Measurements from ENCODE around the gene CNIH1. TPM values are rescaled to one million over a fixed set of nuclear protein-coding genes. Genes with fewer than 3 reads are reported as not detected.
"Not testable (repeated sequence)": the region's sequence is repeated elsewhere in the genome, so short reads cannot be mapped to it uniquely, and the experiment has no call there.

Gene CNIH1
- total RNA-seq, 2 experiments from 2014 or later: 55.9 TPM

DNA sequence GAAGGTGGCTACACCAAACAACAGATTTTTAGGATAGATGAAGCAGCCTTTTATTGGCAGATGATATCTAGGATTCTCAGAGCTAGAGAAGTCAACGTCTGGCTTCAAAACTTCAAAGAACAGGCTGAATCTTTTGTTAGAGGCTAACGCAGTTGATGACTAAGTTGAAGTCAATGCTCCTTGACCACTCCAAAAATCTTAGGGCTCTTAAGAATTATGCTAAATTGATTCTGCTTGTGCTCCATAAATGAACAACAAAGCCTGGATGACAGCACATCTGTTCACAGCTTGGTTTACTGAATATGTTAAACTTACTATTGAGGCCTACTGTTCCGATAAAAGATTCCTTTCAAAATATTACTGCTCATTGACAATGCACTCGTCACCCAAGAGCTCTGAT is 57.3 kb downstream of the CNIH1 start:
- no peak overlapping the region for H3K4me3 ChIP-seq (ENCODE audit: low read length)
- ChIA-PET POLR2A (no interaction called here), CTCF (no interaction called here)
- H3K9me3 ChIP-seq (ENCODE audit: control insufficient read depth in 1 of 2, insufficient read depth in 1 of 2, low read length in 2 of 2): no peaks in the 10 kb centered on the region
- Mint-ChIP-seq H3K4me3 (no peak overlapping the region), H3K27me3 (peaks cover 32% of the 10 kb centered on the region), H3K36me3 (ENCODE audit: low read depth) (no peaks in the 10 kb centered on the region), H3K9me3 (no peaks in the 10 kb centered on the region), H3K4me1 (ENCODE audit: low read depth) (no peaks in the 10 kb centered on the region), H3K27ac (no peak overlapping the region)
- TF ChIP-seq, protein P1, sequence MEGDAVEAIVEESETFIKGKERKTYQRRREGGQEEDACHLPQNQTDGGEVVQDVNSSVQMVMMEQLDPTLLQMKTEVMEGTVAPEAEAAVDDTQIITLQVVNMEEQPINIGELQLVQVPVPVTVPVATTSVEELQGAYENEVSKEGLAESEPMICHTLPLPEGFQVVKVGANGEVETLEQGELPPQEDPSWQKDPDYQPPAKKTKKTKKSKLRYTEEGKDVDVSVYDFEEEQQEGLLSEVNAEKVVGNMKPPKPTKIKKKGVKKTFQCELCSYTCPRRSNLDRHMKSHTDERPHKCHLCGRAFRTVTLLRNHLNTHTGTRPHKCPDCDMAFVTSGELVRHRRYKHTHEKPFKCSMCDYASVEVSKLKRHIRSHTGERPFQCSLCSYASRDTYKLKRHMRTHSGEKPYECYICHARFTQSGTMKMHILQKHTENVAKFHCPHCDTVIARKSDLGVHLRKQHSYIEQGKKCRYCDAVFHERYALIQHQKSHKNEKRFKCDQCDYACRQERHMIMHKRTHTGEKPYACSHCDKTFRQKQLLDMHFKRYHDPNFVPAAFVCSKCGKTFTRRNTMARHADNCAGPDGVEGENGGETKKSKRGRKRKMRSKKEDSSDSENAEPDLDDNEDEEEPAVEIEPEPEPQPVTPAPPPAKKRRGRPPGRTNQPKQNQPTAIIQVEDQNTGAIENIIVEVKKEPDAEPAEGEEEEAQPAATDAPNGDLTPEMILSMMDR (IDR thresholded peaks at IDR 0.05): no peak
- intact Hi-C loops (cut with DNase I, micrococcal nuclease): no loop called here
- peaks cover 0 to 10% of the 10 kb centered on the region in 2 experiments for H3K27me3 ChIP-seq (ENCODE audit: control insufficient read depth in 1 of 2, insufficient read depth in 2 of 2, low read length in 2 of 2)
- no peaks in the 10 kb centered on the region for H3K4me1 ChIP-seq (ENCODE audit: insufficient read depth, low read length)
- no peak overlapping the region for H3K27ac ChIP-seq (ENCODE audit: low read depth in 1 of 2, low read length in 2 of 2)
- no peak for DNase-seq
- ATAC-seq (ENCODE audit: poor library complexity): no peak
- H3K36me3 ChIP-seq (ENCODE audit: insufficient read depth, low read length): no peaks in the 10 kb centered on the region

DNA sequence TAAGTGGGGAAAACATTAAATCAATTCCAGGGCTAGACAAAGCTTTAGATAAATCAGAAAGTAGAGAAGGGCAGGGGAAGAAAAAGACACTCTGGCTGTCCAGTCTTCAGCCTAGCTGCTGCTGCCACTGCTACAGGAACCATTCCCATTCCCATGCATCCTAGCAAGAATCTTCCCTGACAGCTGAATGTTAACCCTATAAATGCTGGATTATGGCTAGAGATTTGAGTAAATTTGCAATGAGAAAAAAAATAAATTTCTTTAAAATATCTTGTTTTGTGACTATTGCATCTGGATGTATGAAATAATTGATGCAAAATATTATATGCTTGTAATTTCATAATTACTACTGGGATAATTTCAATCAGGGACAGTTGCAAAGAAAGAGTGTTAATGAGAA is 59.4 kb downstream of the CNIH1 start:
- intact Hi-C loops (cut with DNase I, micrococcal nuclease): no loop called here
- POLR2A ChIA-PET: no interaction called here
- DNase-seq: no peak
- no peak overlapping the region for H3K4me3 Mint-ChIP-seq
- no peaks in the 10 kb centered on the region for H3K36me3 ChIP-seq (ENCODE audit: insufficient read depth, low read length)
- H3K4me3 ChIP-seq (ENCODE audit: low read length): no peak overlapping the region
- TF ChIP-seq, protein P1 (IDR thresholded peaks at IDR 0.05): no peak
- H3K27me3 Mint-ChIP-seq: peaks cover 24% of the 10 kb centered on the region
- peaks cover 4 to 7% of the 10 kb centered on the region in 2 experiments for H3K27me3 ChIP-seq (ENCODE audit: control insufficient read depth in 1 of 2, insufficient read depth in 2 of 2, low read length in 2 of 2)
- H3K9me3 Mint-ChIP-seq: no peaks in the 10 kb centered on the region
- no peaks in the 10 kb centered on the region for H3K36me3 Mint-ChIP-seq (ENCODE audit: low read depth)
- no peak overlapping the region for H3K27ac Mint-ChIP-seq
- no peak for ATAC-seq (ENCODE audit: poor library complexity)
- no peaks in the 10 kb centered on the region for H3K4me1 ChIP-seq (ENCODE audit: insufficient read depth, low read length)
- no peaks in the 10 kb centered on the region for H3K4me1 Mint-ChIP-seq (ENCODE audit: low read depth)
- CTCF ChIA-PET: no interaction called here
- no peaks in the 10 kb centered on the region for H3K9me3 ChIP-seq (ENCODE audit: control insufficient read depth in 1 of 2, insufficient read depth in 1 of 2, low read length in 2 of 2)
- no peak overlapping the region for H3K27ac ChIP-seq (ENCODE audit: low read depth in 1 of 2, low read length in 2 of 2)

DNA sequence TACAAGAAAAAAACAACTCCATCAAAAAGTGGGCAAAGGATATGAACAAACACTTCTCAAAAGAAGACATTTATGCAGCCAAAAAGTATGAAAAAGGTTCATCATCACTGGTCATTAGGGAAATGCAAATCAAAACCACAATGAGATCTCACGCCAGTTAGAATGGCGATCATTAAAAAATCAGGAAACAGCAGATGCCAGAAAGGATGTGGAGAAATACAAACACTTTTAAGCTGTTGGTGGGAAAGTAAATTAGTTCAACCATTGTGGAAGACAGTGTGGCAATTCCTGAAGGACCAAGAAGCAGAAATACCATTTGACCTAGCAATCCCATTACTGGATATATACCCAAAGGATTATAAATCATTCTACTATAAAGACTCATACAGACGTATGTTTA is 60.6 kb downstream of the CNIH1 start:
- CTCF ChIA-PET, H3K27ac Mint-ChIP-seq: not testable (repeated sequence)

DNA sequence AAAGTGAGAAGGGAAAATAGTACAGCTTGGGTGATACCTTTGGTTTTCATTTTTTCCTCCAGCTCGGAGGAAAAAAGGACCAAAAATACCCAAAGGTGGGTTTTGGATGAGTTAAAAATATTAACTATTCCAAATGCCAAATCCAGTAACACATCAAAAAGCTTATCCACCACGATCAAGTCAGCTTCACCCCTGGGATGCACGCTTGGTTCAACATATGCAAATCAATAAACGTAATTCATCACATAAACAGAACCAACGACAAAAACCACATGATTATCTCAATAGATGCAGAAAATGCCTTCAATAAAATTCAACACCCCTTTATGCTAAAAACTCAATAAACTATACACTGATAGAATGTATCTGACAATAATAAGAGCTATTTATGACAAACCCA is 62.3 kb downstream of the CNIH1 start:
- H3K9me3 Mint-ChIP-seq; H3K4me1 ChIP-seq (ENCODE audit: insufficient read depth, low read length); H3K4me3 ChIP-seq (ENCODE audit: low read length); H3K27ac ChIP-seq (ENCODE audit: low read depth in 1 of 2, low read length in 2 of 2); POLR2A ChIA-PET; H3K9me3 ChIP-seq (ENCODE audit: control insufficient read depth in 1 of 2, insufficient read depth in 1 of 2, low read length in 2 of 2); H3K4me3 Mint-ChIP-seq; intact Hi-C loops (cut with DNase I, micrococcal nuclease); CTCF ChIA-PET; H3K27me3 ChIP-seq (ENCODE audit: control insufficient read depth in 1 of 2, insufficient read depth in 2 of 2, low read length in 2 of 2); DNase-seq; H3K36me3 Mint-ChIP-seq (ENCODE audit: low read depth); ATAC-seq (ENCODE audit: poor library complexity); H3K4me1 Mint-ChIP-seq (ENCODE audit: low read depth); H3K27ac Mint-ChIP-seq; H3K36me3 ChIP-seq (ENCODE audit: insufficient read depth, low read length): not testable (repeated sequence)
- H3K27me3 Mint-ChIP-seq: peaks cover 17% of the 10 kb centered on the region

More for the DNA sequence above, 60.6 kb downstream of the CNIH1 start:
- POLR2A ChIA-PET; H3K4me1 ChIP-seq (ENCODE audit: insufficient read depth, low read length); H3K36me3 ChIP-seq (ENCODE audit: insufficient read depth, low read length); H3K9me3 ChIP-seq (ENCODE audit: control insufficient read depth in 1 of 2, insufficient read depth in 1 of 2, low read length in 2 of 2); H3K9me3 Mint-ChIP-seq; H3K27me3 ChIP-seq (ENCODE audit: control insufficient read depth in 1 of 2, insufficient read depth in 2 of 2, low read length in 2 of 2); H3K4me1 Mint-ChIP-seq (ENCODE audit: low read depth); ATAC-seq (ENCODE audit: poor library complexity); H3K4me3 Mint-ChIP-seq; intact Hi-C loops (cut with DNase I, micrococcal nuclease); H3K27ac ChIP-seq (ENCODE audit: low read depth in 1 of 2, low read length in 2 of 2); H3K4me3 ChIP-seq (ENCODE audit: low read length); DNase-seq; H3K36me3 Mint-ChIP-seq (ENCODE audit: low read depth): not testable (repeated sequence)
- H3K27me3 Mint-ChIP-seq: peaks cover 17% of the 10 kb centered on the region

Measured in CD4-positive, alpha-beta T cell (primary cell).